Keratinocyte (primary cell): ENCODE data around the gene REPIN1. TPM values are rescaled to one million over a fixed set of nuclear protein-coding genes. Genes with fewer than 3 reads are reported as not detected.

Source experiments
- DNase-seq: peaks from one replicate; pipeline ENCODE4 v3.0.0-alpha.2; 2011; ENCODE audit warnings: low read depth, missing footprints, low spot score
- FAIRE-seq: peaks from 2 replicates; lab custom pipeline; 2011; peaks lifted over from hg19 to GRCh38; lab: Jason Lieb, UNC
- H2AFZ ChIP-seq: 2 replicates; pipeline ENCODE4 v1.6.0; 2012; ENCODE audit warnings: low read length, control low read depth, inconsistent platforms; ENCODE audit not compliant: control insufficient read depth
- H3K27ac ChIP-seq: 2 replicates; pipeline ENCODE4 v1.5.1; 2011; ENCODE audit warnings: low read length; ENCODE audit not compliant: control insufficient read depth, insufficient read depth
- H3K27me3 ChIP-seq: 3 replicates; pipeline ENCODE4 v1.6.0; 2011; ENCODE audit warnings: low read length; ENCODE audit not compliant: control insufficient read depth, insufficient read depth; ENCODE audit errors: extremely low read depth
- H3K36me3 ChIP-seq, 2 experiments: 2 replicates in 1 of 2; 3 replicates in 1 of 2; pipeline ENCODE4 v1.5.1; 2011; ENCODE audit warnings: low read length in 2 of 2, mild to moderate bottlenecking in 1 of 2; ENCODE audit not compliant: control insufficient read depth in 2 of 2, insufficient read depth in 2 of 2; ENCODE audit errors: extremely low read depth in 1 of 2
- H3K4me1 ChIP-seq: 3 replicates; pipeline ENCODE4 v1.5.1; 2011; ENCODE audit warnings: low read length; ENCODE audit not compliant: control insufficient read depth, insufficient read depth; ENCODE audit errors: extremely low read depth
- H3K4me2 ChIP-seq: 3 replicates; pipeline ENCODE4 v1.6.0; 2011; ENCODE audit warnings: low read depth, low read length; ENCODE audit not compliant: control insufficient read depth, insufficient read depth; ENCODE audit errors: extremely low read depth
- H3K4me3 ChIP-seq, 3 experiments: fragments of 200-600 bp in 1 of 3; sonication (generic) in 1 of 3; 2 replicates in 2 of 3; 3 replicates in 1 of 3; pipeline ENCODE4 v1.5.1; 2011 to 2016; ENCODE audit warnings: low read length in 3 of 3, mild to moderate bottlenecking in 3 of 3, control low read depth in 2 of 3, inconsistent platforms in 1 of 3, low read depth in 1 of 3, mixed read lengths in 1 of 3, mixed run types in 1 of 3, moderate library complexity in 1 of 3; ENCODE audit not compliant: control insufficient read depth in 2 of 3, insufficient read depth in 2 of 3; ENCODE audit errors: extremely low read depth in 1 of 3
- H3K79me2 ChIP-seq: 2 replicates; pipeline ENCODE4 v1.6.0; 2012; ENCODE audit warnings: low read length; ENCODE audit not compliant: control insufficient read depth, insufficient read depth
- H3K9ac ChIP-seq: 3 replicates; pipeline ENCODE4 v1.6.0; 2011; ENCODE audit warnings: low read length; ENCODE audit not compliant: control insufficient read depth, insufficient read depth; ENCODE audit errors: extremely low read depth
- H3K9me1 ChIP-seq: 3 replicates; pipeline ENCODE4 v1.6.0; 2011; ENCODE audit warnings: low read length; ENCODE audit not compliant: control insufficient read depth, insufficient read depth; ENCODE audit errors: extremely low read depth
- H3K9me3 ChIP-seq: 2 replicates; pipeline ENCODE4 v1.5.1; 2012; ENCODE audit warnings: low read depth, low read length; ENCODE audit not compliant: control insufficient read depth
- H4K20me1 ChIP-seq: 3 replicates; pipeline ENCODE4 v1.6.0; 2011; ENCODE audit warnings: low read length; ENCODE audit not compliant: control insufficient read depth, insufficient read depth; ENCODE audit errors: extremely low read depth
- CTCF ChIP-seq, 3 experiments: IDR thresholded peaks in 1 of 3; conservative IDR thresholded peaks in 1 of 3; optimal IDR thresholded peaks in 1 of 3; 2 replicates in 2 of 3; 3 replicates in 1 of 3; pipeline versions ENCODE3 to v1.5.1; 2011; ENCODE audit warnings: low read length in 3 of 3, mild to moderate bottlenecking in 3 of 3, moderate library complexity in 2 of 3, control low read depth in 1 of 3, inconsistent platforms in 1 of 3; ENCODE audit not compliant: insufficient read depth in 2 of 3; ENCODE audit errors: extremely low read depth in 1 of 3
- EZH2 ChIP-seq: IDR thresholded peaks from one replicate; pipeline ENCODE4 v1.6.1; 2012; ENCODE audit warnings: inconsistent platforms, mild to moderate bottlenecking, low read length, moderate library complexity
- dilution Hi-C: fragments of 300-500 bp; cut with MboI; formaldehyde crosslinking; loops from one replicate; pipeline ENCODE4 v1.7.0; 2020; ENCODE audit warnings: low sequenced_read_pairs; ENCODE audit not compliant: extremely low pct_ligation_motif_present
- polyA plus RNA-seq, 5 experiments: library from polyadenylated mRNA; depleted of rRNA in 3 of 5; stranded (reverse) in 3 of 5; stranded (forward) in 1 of 5; unstranded in 1 of 5; fragments of >200 nt; gene quantifications; 1 replicate in 1 of 5; 2 replicates in 3 of 5; 3 replicates in 1 of 5; pipeline versions ENCODE4 v1.2.1 to v1.2.3, GENCODE V29; 2011 to 2012; ENCODE audit warnings: missing spikeins in 2 of 5, low read depth in 1 of 5, low replicate concordance in 1 of 5

The REPIN1 gene
- polyA plus RNA-seq, 1 donor (not counting 4 experiments of a cell fraction or from before 2014, with no cell fraction given) = 9.3 TPM

DNA sequence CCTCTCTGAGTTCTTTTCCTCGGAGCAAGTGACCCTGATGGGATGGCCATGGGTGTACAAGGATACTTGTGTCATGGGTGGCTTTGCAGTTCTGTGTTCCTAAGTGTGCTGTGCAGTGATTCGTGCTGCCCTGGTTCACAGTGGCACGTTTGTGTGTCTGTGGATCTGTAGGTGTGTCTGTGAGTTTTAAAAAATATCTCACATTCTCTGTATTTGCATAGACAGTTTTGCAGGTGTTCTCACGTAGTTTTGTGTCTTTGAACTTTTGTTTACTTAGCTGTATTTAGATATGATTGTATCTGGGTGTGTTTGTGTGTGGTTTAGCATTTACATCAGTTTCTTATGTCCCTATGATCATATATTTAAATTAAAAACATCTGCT lies 14.2 kb downstream of the REPIN1 start:
- H3K36me3 ChIP-seq = no peaks in the 10 kb centered on the region
- peaks cover 22% of the 10 kb centered on the region for H3K4me1 ChIP-seq
- no peak overlapping the region for H3K27ac ChIP-seq
- no peaks in the 10 kb centered on the region for H3K9me3 ChIP-seq
- H3K9me1 ChIP-seq = no peaks in the 10 kb centered on the region
- H4K20me1 ChIP-seq = no peaks in the 10 kb centered on the region
- no peak for TF ChIP-seq CTCF (optimal IDR thresholded peaks at IDR 0.05 in 1 of 3, IDR thresholded peaks at IDR 0.05 in 1 of 3, conservative IDR thresholded peaks at IDR 0.05 in 1 of 3; ENCODE audit: extremely low read depth in 1 of 3, insufficient read depth in 2 of 3, low read length in 3 of 3)
- TF ChIP-seq EZH2 = no peak
- H3K79me2 ChIP-seq = peaks cover 5% of the 10 kb centered on the region
- no peak for DNase-seq
- no peaks in the 10 kb centered on the region for H3K27me3 ChIP-seq
- no peak overlapping the region for H2AFZ ChIP-seq
- dilution Hi-C loops = no loop called here
- H3K4me3 ChIP-seq = no peak overlapping the region
- H3K9ac ChIP-seq = no peak overlapping the region
- H3K4me2 ChIP-seq = no peak overlapping the region
- FAIRE-seq = no peak

DNA sequence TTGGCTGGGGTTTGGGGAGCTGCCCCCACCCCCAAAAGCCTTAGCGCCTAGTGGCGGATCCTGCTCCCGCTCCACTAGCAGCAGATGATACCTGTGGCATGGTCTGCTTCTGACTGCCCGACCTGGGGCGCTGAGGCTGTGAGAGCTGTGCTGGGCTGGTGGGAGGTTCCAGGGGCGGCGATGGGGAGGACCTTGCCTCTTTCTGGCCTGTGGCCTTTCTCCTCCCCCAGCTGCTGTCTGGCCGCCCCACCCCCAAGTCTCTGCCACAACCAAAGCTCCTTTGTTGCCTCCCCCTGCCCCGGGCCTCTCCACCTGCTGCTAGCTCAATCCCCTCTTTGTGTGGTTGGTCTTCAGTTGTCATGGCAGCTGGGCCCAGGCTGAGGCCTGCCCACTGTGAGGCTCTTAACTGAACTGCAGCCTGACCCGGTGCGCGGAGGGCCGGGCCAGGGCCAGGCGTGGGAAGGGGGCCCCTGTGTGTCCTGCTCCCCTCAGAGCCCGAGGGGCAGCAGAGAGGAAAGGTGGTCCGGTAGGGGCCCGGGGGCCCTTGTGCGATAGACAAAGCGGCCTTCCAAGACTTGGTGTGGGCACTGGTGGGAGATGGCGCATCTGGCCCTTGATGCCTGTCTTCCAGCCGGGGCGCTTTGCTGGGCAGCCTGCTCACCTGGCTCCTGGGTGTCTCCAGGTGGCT lies 15.2 kb downstream of the REPIN1 start:
- dilution Hi-C loops = no loop called here
- FAIRE-seq = no peak
- H3K4me1 ChIP-seq = peaks cover 14% of the 10 kb centered on the region
- no peak overlapping the region for H3K4me3 ChIP-seq
- no peaks in the 10 kb centered on the region for H3K27me3 ChIP-seq
- no peak for DNase-seq
- H3K79me2 ChIP-seq = peaks cover 5% of the 10 kb centered on the region
- H3K9me1 ChIP-seq = no peaks in the 10 kb centered on the region
- H3K4me2 ChIP-seq = no peak overlapping the region
- no peaks in the 10 kb centered on the region for H4K20me1 ChIP-seq
- H2AFZ ChIP-seq = no peak overlapping the region
- peaks cover 0 to 2% of the 10 kb centered on the region in 2 experiments for H3K36me3 ChIP-seq
- no peaks in the 10 kb centered on the region for H3K9me3 ChIP-seq
- no peak overlapping the region for H3K27ac ChIP-seq
- TF ChIP-seq EZH2 (no peak), CTCF (optimal IDR thresholded peaks at IDR 0.05 in 1 of 3, IDR thresholded peaks at IDR 0.05 in 1 of 3, conservative IDR thresholded peaks at IDR 0.05 in 1 of 3; ENCODE audit: extremely low read depth in 1 of 3, insufficient read depth in 2 of 3, low read length in 3 of 3) (no peak)
- no peak overlapping the region for H3K9ac ChIP-seq
